Measurements from ENCODE around the gene ENTPD5.

ENTPD5 gene, protein sequence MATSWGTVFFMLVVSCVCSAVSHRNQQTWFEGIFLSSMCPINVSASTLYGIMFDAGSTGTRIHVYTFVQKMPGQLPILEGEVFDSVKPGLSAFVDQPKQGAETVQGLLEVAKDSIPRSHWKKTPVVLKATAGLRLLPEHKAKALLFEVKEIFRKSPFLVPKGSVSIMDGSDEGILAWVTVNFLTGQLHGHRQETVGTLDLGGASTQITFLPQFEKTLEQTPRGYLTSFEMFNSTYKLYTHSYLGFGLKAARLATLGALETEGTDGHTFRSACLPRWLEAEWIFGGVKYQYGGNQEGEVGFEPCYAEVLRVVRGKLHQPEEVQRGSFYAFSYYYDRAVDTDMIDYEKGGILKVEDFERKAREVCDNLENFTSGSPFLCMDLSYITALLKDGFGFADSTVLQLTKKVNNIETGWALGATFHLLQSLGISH

GRCh38 chr14:74018586-74019407 lies at the start of gene ENTPD5, which contains the start of gene BBOF1:
Gene ENTPD5 (minus strand): TSS chr14:74019288. CDS start chr14:73988102, 31,186 bp downstream.
Gene BBOF1 (plus strand): TSS chr14:74019349. CDS start chr14:74019479, 130 bp downstream.
- DNase-seq = no peak

GRCh38 chr14:74065746-74066575 lies 46.9 kb upstream of the ENTPD5 start:
- DNase-seq = no peak

DNA sequence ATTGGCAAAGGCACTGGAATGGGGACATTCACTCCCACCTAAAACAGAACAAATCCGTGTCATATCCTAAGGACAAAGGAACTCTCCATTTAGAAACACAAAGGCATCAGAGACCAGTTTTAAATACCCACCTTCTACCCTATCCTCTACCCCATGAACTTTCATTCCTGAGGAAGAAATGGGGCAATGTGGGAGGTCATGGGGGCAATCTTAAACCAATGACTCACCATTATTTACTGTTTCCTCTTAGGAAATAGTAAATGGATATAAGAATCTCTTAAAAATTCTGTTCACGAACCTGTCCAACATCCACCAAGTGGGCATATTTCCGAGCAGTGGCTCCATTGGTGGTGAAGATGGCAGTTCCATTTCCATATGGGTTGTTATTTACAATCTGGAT lies 45.8 kb upstream of the ENTPD5 start:
- no peak for DNase-seq

- DNase-seq = no peak
Observed at GRCh38 chr14:74064426-74064825, 45.3 kb upstream of the ENTPD5 start.

DNA sequence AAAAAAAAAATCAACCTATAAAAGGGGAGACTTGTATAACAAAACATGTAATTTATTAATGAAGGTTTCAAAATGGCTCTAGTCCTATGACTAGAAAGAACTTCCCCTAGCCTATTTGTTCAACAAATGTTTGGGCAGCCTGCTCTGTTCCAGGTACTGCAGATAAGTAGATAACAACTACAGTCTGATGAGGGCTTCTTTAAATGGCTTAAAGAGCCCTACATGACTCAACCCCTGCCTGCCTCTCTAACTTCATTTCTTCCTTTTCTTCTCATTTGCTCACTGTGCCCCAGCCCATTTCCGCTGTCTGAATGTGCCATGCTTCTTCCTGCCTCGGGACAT lies 43.7 kb upstream of the ENTPD5 start:
- no peak for DNase-seq

- DNase-seq = no peak
Observed at GRCh38 chr14:74049876-74050495, 30.9 kb upstream of the ENTPD5 start.

GRCh38 chr14:74048281-74048680 lies 29.2 kb upstream of the ENTPD5 start:
- no peak for DNase-seq

GRCh38 chr14:74045522-74045921 lies 26.4 kb upstream of the ENTPD5 start:
- DNase-seq = no peak

DNA sequence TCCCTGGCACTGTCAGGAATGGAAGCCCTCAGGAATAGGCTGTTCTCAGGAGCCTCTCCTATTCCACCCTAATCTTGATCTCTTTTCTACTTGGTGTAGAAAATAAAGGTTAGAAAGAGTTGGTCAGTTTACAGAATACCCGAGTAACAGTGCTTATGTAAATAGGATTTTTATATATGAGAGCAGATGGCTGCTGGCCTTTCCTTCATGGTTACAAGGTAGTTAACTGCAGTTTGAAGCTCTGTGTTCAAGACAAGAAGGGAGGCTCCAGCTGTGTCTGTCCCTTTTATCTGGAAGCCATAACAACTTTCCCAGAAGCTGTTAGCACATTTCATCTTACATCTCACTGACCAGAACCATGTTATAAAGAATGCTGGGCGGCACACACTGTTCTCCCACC lies 23.2 kb upstream of the ENTPD5 start:
- DNase-seq = no peak

GRCh38 chr14:74038020-74038859 lies 19.2 kb upstream of the ENTPD5 start:
- no peak for DNase-seq

GRCh38 chr14:74035556-74035955 lies 16.5 kb upstream of the ENTPD5 start:
- no peak for DNase-seq

- no peak for DNase-seq
Observed at GRCh38 chr14:74034572-74034971, 15.5 kb upstream of the ENTPD5 start.

- no peak for DNase-seq
Observed at GRCh38 chr14:74029136-74029535, 10.0 kb upstream of the ENTPD5 start.

DNA sequence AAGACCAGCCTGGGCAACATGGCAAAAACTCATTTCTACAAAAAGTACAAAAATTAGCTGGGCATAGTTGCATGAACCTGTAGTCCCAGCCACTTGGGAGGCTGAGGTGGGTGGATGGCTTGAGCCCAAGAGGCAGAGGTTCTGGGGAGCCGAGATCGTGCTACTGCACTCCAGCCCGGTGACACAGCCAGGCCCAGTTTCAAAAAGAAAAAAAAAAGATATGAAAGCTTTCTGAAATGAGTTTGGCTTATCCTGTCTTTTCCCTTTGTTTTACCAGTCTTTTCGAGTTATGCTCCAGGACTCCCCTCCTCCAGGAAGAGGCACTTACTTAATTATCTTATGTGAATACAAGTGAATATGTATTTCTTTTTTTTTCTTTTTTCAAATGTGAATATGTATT lies 3.3 kb upstream of the ENTPD5 start:
- no peak for DNase-seq

DNA sequence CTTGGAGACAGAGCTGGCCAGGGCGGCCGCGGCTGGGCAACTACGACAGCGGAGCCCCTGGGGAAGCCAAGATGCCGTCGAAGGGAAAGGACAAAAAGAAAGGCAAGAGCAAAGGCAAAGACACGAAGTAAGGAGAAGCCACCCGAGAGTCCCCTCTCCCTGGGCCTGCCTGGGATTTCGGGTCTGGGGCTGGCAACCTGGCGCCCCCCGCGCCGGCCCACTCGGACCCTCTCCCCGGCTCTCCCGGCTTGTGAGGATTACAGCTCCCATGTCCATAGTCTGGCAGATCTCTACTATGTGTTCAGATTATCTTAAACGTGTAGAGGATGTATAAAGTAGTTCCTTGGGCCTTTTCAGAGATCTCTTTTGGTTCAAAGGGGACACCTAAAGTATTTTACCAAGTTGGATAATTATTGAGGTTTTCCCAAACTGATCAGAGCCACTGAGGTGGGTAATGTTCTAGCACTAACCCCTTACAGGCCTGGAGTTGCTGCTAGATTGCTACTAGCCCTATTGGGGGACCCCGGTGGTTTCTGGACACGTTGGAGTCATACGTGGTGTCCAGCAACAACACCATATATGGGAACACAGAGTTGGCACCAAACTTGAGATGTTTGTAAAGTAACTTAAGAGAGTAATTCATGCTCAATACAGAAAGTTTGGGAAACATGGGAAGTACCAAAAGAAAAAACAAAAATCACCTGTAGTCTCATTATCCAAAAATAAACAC lies 485 bp upstream of the ENTPD5 start:
- no peak for DNase-seq

DNA sequence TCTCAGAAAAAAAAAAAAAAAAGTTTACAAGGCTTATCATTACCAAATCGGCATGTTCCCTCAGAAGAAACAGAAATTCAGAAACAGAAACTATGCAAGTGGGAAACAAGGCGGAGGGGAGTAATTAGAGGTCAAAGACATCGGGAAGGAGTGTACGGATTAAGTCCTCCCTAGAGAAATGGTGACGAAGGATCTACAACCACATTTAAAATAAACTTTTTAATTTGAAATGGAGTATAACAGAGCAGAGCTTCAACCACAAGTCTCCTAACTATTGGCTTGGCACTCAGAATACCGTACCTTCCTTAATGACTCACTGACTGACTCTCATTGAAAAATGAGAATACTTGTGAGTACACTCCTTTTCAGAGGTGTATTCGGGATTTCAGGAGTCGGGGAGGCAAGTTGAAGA lies 908 bp downstream of the ENTPD5 start:
- no peak for DNase-seq

DNA sequence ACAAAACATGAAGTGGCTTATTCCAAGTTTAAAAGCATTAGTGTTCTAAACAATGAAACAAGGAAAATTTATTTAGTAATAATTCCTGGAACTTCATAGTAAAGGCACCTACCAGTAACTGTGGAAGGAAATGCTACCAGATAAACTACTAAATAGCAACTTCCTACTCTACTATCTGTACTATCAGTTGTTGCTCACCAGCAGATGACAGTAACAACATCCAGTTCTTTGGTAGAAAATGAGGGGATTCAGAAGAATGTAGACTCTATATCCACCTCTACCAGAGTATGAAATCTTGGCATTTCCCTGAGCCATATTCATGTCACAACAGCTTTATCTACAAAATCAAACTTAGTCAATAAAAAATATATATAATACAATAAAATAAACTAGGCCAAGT lies 3.1 kb downstream of the ENTPD5 start:
- DNase-seq = no peak

GRCh38 chr14:74015176-74015575 lies 3.9 kb downstream of the ENTPD5 start:
- no peak for DNase-seq

DNA sequence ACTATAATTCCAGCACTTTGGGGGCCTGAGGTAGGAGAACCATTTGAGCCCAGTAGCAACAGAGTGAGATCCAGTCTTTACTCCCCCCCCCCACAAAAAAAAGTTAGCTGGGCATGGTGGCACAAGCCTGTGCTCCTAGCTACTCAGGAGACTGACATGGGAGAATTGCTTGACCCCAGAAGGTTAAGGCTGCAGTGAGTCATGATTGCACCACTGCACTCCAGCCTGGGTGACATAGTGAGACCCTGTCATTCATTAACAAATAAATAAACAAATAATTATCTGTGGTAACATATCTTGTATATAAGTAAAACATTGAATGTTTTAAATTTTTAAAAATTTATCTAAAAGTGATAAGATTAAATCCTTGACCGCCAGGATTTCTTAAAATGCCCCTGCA lies 4.8 kb downstream of the ENTPD5 start:
- no peak for DNase-seq

DNA sequence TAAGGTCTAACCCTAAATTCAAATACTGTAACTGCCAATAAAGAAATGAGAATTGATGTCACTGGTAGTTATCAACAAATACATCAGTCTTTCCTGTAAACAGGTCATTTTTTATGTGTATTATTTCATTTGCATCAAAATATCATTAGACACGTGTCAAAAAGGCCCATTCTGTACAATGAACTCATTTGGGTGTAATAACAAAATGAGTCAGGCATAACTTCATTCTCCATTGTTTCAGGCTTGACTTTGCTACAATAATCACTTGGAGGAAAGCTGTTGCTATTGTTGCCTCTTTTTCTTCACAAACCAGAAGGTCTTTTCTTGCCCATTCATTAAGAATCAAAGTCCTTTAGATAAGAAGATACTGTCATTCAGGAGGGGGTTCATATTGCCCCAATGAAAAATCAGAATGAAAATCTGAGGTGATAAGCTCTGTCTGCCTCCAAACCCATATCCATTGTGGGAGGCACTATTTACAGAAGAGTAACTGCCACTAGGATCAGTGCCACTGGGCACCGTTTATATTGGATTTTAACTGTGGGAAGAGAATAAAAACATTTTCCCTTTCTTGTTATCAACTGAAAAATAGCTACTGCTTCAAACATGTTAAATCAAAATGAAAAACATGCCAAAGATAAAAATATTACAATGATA lies 10.1 kb downstream of the ENTPD5 start:
- no peak for DNase-seq
